HL-60 (cell line): ENCODE measurements around the gene NDUFAF8.

Experiments used
- DNase-seq, 2 experiments: peaks; one replicate each; pipeline ENCODE4 v3.0.0-alpha.2; 2010 to 2020; ENCODE audit warnings: low read depth in 1 of 2, low spot score in 1 of 2
- H3K27ac ChIP-seq: fragments of 250-450 bp; sonication (Bioruptor Pico); replicated peaks from 2 replicates; pipeline ENCODE4 v1.5.1; 2020; ENCODE audit warnings: mild to moderate bottlenecking, moderate library complexity
- H3K27me3 ChIP-seq: fragments of 250-450 bp; sonication (Bioruptor Pico); 2 replicates; pipeline ENCODE4 v1.5.1; 2021; ENCODE audit warnings: mild to moderate bottlenecking, moderate library complexity; ENCODE audit not compliant: insufficient read depth, poor library complexity, severe bottlenecking
- H3K4me3 ChIP-seq: replicated peaks from 2 replicates; pipeline ENCODE4 v1.5.1; 2011; ENCODE audit warnings: mild to moderate bottlenecking, control low read depth, low read length; ENCODE audit not compliant: insufficient read depth
- CTCF ChIP-seq: IDR thresholded peaks from one replicate; pipeline ENCODE4 v1.5.1; 2011; ENCODE audit warnings: low read length, control low read depth, inconsistent platforms; ENCODE audit not compliant: insufficient read depth
- GABPA ChIP-seq: IDR thresholded peaks from 2 replicates; pipeline ENCODE4 v1.6.1; 2012; ENCODE audit warnings: low read depth
- POLR2AphosphoS5 ChIP-seq: IDR thresholded peaks from 2 replicates; pipeline ENCODE4 v1.6.1; 2012; ENCODE audit warnings: low read depth
- REST ChIP-seq: IDR thresholded peaks from 2 replicates; pipeline ENCODE4 v1.6.1; 2012; ENCODE audit warnings: low read depth; ENCODE audit not compliant: insufficient replicate concordance
- SPI1 ChIP-seq: IDR thresholded peaks from 2 replicates; pipeline ENCODE4 v1.6.1; 2012; ENCODE audit warnings: low read depth, mild to moderate bottlenecking, borderline replicate concordance

NDUFAF8 gene

GRCh38 chr17:81251709-81252301, 12.7 kb downstream of the NDUFAF8 start:
- DNase-seq = no peak
- Histone ChIP-seq H3K27me3 (no peaks in the 10 kb centered on the region), H3K4me3 (no peak overlapping the region), H3K27ac (no peak overlapping the region)
- TF ChIP-seq CTCF (no peak), GABPA (no peak), SPI1 (no peak), REST (no peak), POLR2AphosphoS5 (no peak)

GRCh38 chr17:81252326-81252986, 13.3 kb downstream of the NDUFAF8 start:
- DNase-seq = no peak
- no peak for TF ChIP-seq SPI1
- TF ChIP-seq POLR2AphosphoS5 = no peak
- no peak for TF ChIP-seq CTCF
- no peak for TF ChIP-seq GABPA
- no peak for TF ChIP-seq REST
- no peak overlapping the region for H3K27ac ChIP-seq
- H3K27me3 ChIP-seq = no peaks in the 10 kb centered on the region
- no peak overlapping the region for H3K4me3 ChIP-seq

- Histone ChIP-seq H3K27ac (no peak overlapping the region), H3K4me3 (no peak overlapping the region), H3K27me3 (no peaks in the 10 kb centered on the region)
- DNase-seq = no peak
- TF ChIP-seq CTCF = no peak
Measured at GRCh38 chr17:81252987-81253329, 13.8 kb downstream of the NDUFAF8 start.
